ENCODE data around the gene PEX5. TPM values are rescaled to one million over a fixed set of nuclear protein-coding genes. Genes with fewer than 3 reads are reported as not detected.
A peak's percentile ranks its signal among the peaks of the same experiment; 100 is the strongest.

The PEX5 gene
- total RNA-seq, result 61.5 TPM

DNA sequence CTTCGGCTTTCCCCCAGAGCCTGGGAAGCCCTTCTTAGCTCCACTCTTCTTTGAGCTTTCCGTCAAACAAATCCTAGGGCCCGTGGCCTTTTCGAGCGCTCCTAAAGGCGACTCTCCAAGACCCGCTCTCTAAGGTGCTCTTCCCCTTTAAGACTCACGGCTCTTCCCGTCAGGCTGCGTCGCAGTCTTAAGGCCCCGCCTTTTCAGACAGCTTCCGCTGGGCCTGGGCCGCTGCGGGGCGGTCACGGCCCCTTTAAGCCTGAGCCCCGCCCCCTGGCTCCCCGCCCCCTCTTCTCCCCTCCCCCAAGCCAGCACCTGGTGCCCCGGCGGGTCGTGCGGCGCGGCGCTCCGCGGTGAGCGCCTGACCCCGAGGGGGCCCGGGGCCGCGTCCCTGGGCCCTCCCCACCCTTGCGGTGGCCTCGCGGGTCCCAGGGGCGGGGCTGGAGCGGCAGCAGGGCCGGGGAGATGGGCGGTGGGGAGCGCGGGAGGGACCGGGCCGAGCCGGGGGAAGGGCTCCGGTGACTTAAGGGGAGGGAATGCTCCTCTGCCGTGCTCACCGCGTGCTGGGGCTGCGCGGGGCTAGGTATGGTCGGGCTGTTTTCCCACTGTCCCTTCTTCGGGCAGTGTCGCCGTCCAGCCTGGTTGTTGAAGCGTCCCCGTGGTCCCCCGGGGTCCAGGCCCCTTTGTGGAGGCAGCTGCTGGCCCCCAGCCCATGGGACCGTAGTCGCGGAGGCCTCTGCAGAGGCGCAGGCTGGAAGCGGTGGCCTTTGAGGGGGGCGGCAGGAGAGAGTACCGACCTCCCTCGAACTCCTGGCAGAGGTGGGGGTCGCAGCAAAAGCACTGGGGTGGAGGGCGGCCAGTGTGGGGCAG lies at the start of gene PEX5:
Gene PEX5, plus strand, starts transcription at position 289 of the 870 bp plus-strand sequence. CDS start 692 bp downstream, outside the sequence.
- intact Hi-C loops (cut with DNase I), result no loop called here
- peak; percentile 96 for ATAC-seq
- peak; percentile 92 for DNase-seq (ENCODE audit: low spot score)

DNA sequence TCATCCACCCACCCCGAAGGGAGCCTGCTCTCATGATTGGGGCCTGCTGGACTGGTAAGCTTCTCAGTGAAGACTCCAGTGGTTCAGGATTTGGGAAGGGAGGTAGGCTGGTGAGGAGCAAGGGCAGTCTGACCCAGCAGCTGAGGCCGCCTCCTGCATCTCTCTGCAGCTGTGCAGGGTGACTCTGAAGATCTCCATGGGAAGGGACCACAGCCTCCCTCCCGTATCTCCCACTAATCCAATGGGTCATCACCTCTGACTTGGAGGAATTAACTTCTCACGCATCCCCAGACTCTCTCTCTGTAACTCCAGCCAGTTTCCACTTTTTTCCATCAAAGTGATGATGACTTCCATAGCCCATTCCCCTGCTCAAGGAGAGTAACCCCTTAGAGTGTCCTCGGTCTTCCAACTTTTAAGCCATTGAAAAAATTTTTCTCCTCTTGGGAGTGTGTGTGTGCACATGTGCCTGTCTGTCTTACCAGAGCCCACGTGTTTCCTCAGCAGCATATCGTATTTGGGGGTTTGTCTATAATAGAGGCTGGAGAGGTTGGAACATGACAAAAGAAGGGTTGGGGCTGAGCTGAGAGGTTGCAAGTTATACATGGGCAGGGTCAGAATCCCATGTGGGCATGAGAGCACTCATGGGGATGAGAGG lies 48.0 kb upstream of the PEX5 start:
- no peak for ATAC-seq
- DNase-seq (ENCODE audit: low spot score), result no peak
- intact Hi-C loops (cut with DNase I), result no loop called here

GRCh38 chr12:7142056-7142644 lies 47.3 kb upstream of the PEX5 start:
- ATAC-seq (peak; percentile 57), DNase-seq (ENCODE audit: low spot score) (no peak)
- intact Hi-C loops (cut with DNase I), result no loop called here

DNA sequence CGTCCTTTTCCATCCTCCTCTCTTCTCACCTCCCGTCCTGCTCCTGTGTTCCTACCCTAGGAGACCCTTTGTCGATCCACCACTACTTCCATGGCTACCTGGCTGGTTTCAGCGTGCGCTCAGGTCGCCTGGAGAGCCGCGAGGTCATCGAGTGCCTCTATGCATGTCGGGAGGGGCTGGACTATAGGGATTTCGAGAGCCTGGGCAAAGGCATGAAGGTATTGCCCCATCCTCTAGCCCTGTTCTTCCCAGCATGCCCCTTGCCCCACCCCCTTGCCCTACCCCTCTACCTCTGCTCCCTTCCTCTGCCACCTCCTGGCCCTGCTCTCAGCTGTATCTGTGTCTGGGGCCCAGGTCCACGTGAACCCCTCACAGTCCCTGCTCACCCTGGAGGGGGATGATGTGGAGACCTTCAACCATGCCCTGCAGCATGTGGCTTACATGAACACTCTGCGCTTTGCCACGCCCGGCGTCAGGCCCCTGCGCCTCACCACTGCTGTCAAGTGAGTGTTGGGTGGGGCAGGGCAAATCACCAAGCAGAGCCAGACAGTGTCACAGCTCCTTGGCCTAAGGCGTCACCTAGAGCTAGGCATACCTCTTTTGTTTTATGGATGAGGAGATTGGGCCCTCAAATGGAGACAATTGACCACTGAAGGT lies 46.5 kb upstream of the PEX5 start:
- ATAC-seq (peak; percentile 3), DNase-seq (ENCODE audit: low spot score) (no peak)
- intact Hi-C loops (cut with DNase I), result no loop called here

DNA sequence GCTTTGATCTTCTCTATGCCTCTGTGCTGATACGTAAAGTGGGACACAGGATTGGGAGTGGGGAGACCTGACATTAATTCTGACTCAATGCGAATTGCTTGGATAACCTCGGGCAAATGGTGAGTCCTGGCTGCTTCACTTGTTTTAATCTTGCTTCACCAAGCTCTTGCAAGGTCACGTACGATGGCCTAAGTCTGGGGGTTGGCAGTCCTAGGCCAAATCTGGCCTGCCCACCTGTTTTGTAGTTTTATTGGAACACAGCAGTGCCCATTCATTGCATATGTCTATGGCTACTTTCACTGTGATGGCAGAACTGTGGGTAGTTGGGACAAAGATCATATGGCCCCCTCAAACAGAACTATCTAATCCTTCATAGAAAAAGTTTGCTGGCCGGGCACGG lies 45.9 kb upstream of the PEX5 start:
- no peak for ATAC-seq
- intact Hi-C loops (cut with DNase I), result no loop called here
- DNase-seq (ENCODE audit: low spot score), result no peak

- DNase-seq (ENCODE audit: low spot score) (peak; percentile 65), ATAC-seq (peak; percentile 75)
- intact Hi-C loops (cut with DNase I), result no loop called here
These were observed 44.9 kb upstream of the PEX5 start for GRCh38 chr12:7144414-7145120.

- ATAC-seq, result peak; percentile 25
- intact Hi-C loops (cut with DNase I), result no loop called here
These were observed 43.8 kb upstream of the PEX5 start for GRCh38 chr12:7145671-7146070.

DNA sequence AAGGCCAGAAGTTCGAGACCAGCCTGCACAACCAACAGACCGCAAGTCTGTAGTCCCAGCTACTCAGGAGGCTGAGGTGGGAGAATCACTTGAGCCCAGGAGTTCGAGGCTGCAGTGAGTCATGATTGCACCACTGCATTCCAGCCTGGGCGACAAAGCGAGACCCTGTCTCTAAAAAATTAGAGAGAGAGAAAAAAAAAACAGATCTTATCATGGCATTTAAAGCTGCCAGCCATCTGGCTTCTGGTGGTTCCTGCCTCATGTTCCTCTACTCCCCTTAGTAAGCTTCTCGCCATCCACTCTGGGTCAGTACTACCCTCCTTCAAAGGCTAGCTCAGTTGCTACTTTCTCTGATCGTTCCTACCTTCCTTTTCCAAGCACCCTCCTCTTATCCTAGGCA lies 43.3 kb upstream of the PEX5 start:
- intact Hi-C loops (cut with DNase I), result no loop called here
- ATAC-seq (no peak), DNase-seq (ENCODE audit: low spot score) (no peak)

More at GRCh38 chr12:7145671-7146070, 43.8 kb upstream of the PEX5 start:
- no peak for DNase-seq (ENCODE audit: low spot score)

- intact Hi-C loops (cut with DNase I), result no loop called here
- DNase-seq (ENCODE audit: low spot score), result no peak
- ATAC-seq, result no peak
These were observed 42.6 kb upstream of the PEX5 start for GRCh38 chr12:7146906-7147305.

- intact Hi-C loops (cut with DNase I), result no loop called here
- DNase-seq (ENCODE audit: low spot score) (no peak), ATAC-seq (no peak)
These were observed 39.1 kb upstream of the PEX5 start for GRCh38 chr12:7150356-7150755.

DNA sequence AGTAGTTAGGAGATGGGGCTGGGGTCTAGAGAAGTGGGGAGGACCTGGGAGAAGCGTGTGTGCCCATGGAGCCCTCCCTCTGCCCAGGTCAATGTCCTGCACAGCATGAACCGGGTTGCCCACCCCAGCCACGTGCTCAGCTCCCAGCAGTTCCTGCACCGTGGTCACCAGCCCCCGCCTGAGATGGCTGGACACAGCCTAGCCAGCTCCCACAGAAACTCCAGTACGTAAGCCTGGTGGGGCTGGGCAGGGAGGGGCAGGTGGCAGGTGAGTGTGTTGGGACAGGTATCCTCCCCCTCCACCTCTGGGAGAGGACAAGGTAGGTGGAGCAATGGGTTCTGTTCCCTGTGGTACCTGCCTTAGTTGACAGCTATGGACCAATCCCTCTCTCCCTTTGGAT lies 38.6 kb upstream of the PEX5 start:
- no peak for DNase-seq (ENCODE audit: low spot score)
- intact Hi-C loops (cut with DNase I), result no loop called here
- no peak for ATAC-seq

- ATAC-seq (peak; percentile 64), DNase-seq (ENCODE audit: low spot score) (no peak)
- intact Hi-C loops (cut with DNase I), result no loop called here
These were observed 38.0 kb upstream of the PEX5 start for GRCh38 chr12:7151532-7151931.

- peak; percentile 2 for ATAC-seq
- DNase-seq (ENCODE audit: low spot score), result no peak
- intact Hi-C loops (cut with DNase I), result no loop called here
These were observed 36.7 kb upstream of the PEX5 start for GRCh38 chr12:7152818-7153217.

DNA sequence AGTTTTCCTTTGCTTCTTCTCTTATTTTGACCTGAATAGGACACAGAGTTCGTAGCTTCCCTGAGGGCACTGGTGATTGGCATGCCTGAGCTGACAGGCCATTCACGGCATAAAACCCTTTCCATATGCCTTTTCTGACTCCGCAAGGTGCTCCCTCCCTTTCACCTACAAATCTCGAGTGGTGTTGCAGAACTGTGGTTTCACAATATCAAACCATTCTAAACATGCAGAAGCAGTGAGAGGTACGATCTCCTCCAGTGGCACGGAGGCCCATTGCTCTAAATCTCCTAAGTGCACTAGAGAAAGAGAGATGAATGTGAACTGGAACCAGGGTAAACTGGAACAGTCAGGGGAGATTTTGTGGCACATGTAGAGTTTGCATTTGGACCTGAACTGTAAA lies 35.4 kb upstream of the PEX5 start:
- intact Hi-C loops (cut with DNase I), result no loop called here
- DNase-seq (ENCODE audit: low spot score) (no peak), ATAC-seq (no peak)

DNA sequence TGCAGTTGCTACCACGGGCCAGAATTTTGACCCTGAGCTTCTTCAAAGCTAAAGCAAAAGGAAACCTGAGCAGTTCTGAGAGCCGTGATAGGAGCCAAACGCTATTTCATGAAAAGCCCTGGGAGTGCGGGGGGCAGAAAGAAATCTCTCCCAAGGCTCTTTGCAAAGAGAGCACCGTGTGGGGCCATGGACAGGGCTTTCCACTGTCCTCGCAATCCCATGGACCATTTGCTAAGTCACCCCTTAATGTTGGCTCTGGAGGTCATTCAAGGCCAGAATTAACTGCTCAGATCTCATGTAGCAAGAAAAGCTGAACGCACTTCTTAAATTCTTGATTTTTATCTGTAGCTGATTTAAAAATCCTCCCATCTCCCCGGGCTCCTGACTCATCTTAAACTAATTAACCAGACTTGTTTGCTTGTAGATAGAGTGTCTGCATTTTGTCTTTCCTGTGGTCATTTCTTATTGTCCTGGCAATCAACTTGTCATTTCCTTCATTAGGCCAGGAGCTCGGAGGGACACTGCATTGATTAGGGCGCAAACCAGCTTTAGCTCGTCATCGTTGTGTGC lies 34.5 kb upstream of the PEX5 start:
- DNase-seq (ENCODE audit: low spot score), result no peak
- intact Hi-C loops (cut with DNase I), result no loop called here
- no peak for ATAC-seq

GRCh38 chr12:7155471-7156034 lies 33.9 kb upstream of the PEX5 start:
- ATAC-seq (peak; percentile 23), DNase-seq (ENCODE audit: low spot score) (no peak)
- intact Hi-C loops (cut with DNase I), result no loop called here

- intact Hi-C loops (cut with DNase I), result no loop called here
These were observed 33.0 kb upstream of the PEX5 start for GRCh38 chr12:7156259-7157197.

More at GRCh38 chr12:7156259-7157197, 33.0 kb upstream of the PEX5 start:
- ATAC-seq, result no peak
- DNase-seq (ENCODE audit: low spot score), result no peak
